Erythroblast (primary cell): ENCODE results near the gene TBCK.
A peak's percentile ranks its signal among the peaks of the same experiment; 100 is the strongest.
"Not testable (repeated sequence)": the region's sequence is repeated elsewhere in the genome, so short reads cannot be mapped to it uniquely, and the experiment has no call there.

Experiments used
- DNase-seq, 2 experiments: peaks; one replicate each; lab custom pipeline; 2025; lab: John Stamatoyannopoulos, UW
- GATA1 ChIP-seq: IDR thresholded peaks from 2 replicates; pipeline ENCODE4 v1.6.1; 2011; ENCODE audit warnings: low read depth, mild to moderate bottlenecking, control low read depth, low read length, moderate library complexity
- POLR2A ChIP-seq: IDR thresholded peaks from 2 replicates; pipeline ENCODE4 v1.6.1; 2011; ENCODE audit warnings: mild to moderate bottlenecking, low read length

Gene TBCK

GRCh38 chr4:106337916-106338315, 21.9 kb upstream of the TBCK start:
- DNase-seq = no peak
- TF ChIP-seq POLR2A (no peak), GATA1 (no peak)

- TF ChIP-seq GATA1 = no peak
- no peak for TF ChIP-seq POLR2A
- no peak for DNase-seq
Measured at GRCh38 chr4:106336618-106337017, 20.6 kb upstream of the TBCK start.

- no peak for TF ChIP-seq POLR2A
- no peak for TF ChIP-seq GATA1
- DNase-seq = no peak
Measured at GRCh38 chr4:106334741-106335470, 18.9 kb upstream of the TBCK start.

- DNase-seq = no peak
- no peak for TF ChIP-seq POLR2A
- no peak for TF ChIP-seq GATA1
Measured at GRCh38 chr4:106333186-106333585, 17.2 kb upstream of the TBCK start.

GRCh38 chr4:106329041-106329618, 13.1 kb upstream of the TBCK start:
- peak; percentile 34 to 40 for DNase-seq
- TF ChIP-seq GATA1 (no peak), POLR2A (no peak)

- DNase-seq = no peak
- TF ChIP-seq GATA1 (no peak), POLR2A (no peak)
Measured at GRCh38 chr4:106325800-106326199, 9.8 kb upstream of the TBCK start.

- TF ChIP-seq GATA1 = no peak
- no peak for TF ChIP-seq POLR2A
- no peak for DNase-seq
Measured at GRCh38 chr4:106323119-106323518, 7.1 kb upstream of the TBCK start.

GRCh38 chr4:106321814-106322213, 5.8 kb upstream of the TBCK start:
- peak; percentile 8 to 68 for DNase-seq

- DNase-seq = not testable (repeated sequence)
Measured at GRCh38 chr4:106321168-106321567, 5.2 kb upstream of the TBCK start.

GRCh38 chr4:106320235-106320634, 4.2 kb upstream of the TBCK start:
- no peak for DNase-seq
- no peak for TF ChIP-seq POLR2A
- no peak for TF ChIP-seq GATA1

GRCh38 chr4:106318511-106318910, 2.5 kb upstream of the TBCK start:
- TF ChIP-seq POLR2A = no peak
- no peak for TF ChIP-seq GATA1
- no peak for DNase-seq

GRCh38 chr4:106317815-106318214, 1.8 kb upstream of the TBCK start:
- TF ChIP-seq GATA1 = no peak
- TF ChIP-seq POLR2A = no peak
- no peak for DNase-seq

GRCh38 chr4:106316773-106317409, 882 bp upstream of the TBCK start:
- peak; percentile 40 to 59 for DNase-seq

GRCh38 chr4:106315476-106315967, 487 bp downstream of the TBCK start:
- TF ChIP-seq POLR2A (no peak), GATA1 (no peak)
- peak; percentile 60 to 75 for DNase-seq

More at GRCh38 chr4:106316773-106317409, 882 bp upstream of the TBCK start:
- TF ChIP-seq GATA1 (no peak), POLR2A (no peak)
